H1 (cell line): ENCODE data around the gene RGL1. TPM values are rescaled to one million over a fixed set of nuclear protein-coding genes. Genes with fewer than 3 reads are reported as not detected.

Source experiments
- CTCF ChIA-PET: fragments of 300-600 bp; sonication (Branson Sonifier 250); formaldehyde crosslinking; loops from one replicate; lab custom pipeline; 2021; ENCODE audit not compliant: partially characterized antibody; lab: Charles Lee
- POLR2A ChIA-PET: fragments of 300-600 bp; sonication (Branson Sonifier 250); formaldehyde crosslinking; loops from one replicate; lab custom pipeline; 2021; ENCODE audit warnings: inconsistent platforms; ENCODE audit not compliant: partially characterized antibody; lab: Charles Lee
- DNase-seq, 2 experiments: peaks; one replicate each; pipeline versions ENCODE4 v3.0.0 to v3.0.0-alpha.2; 2010 to 2022; ENCODE audit warnings: low spot score in 2 of 2, low read depth in 1 of 2, mixed read lengths in 1 of 2
- FAIRE-seq: peaks from 2 replicates; lab custom pipeline; 2011; peaks lifted over from hg19 to GRCh38; lab: Jason Lieb, UNC
- H2AFZ ChIP-seq: 2 replicates; pipeline ENCODE4 v1.8.1; 2012; ENCODE audit warnings: low read length, inconsistent platforms
- H2AK5ac ChIP-seq: 2 replicates; pipeline ENCODE4 v1.6.1; 2013; ENCODE audit warnings: low read depth, low read length
- H2BK120ac ChIP-seq: replicated peaks from 2 replicates; pipeline ENCODE3; 2013; ENCODE audit warnings: low read depth, low read length, inconsistent platforms
- H2BK12ac ChIP-seq: 2 replicates; pipeline ENCODE4 v1.6.1; 2013; ENCODE audit warnings: low read depth, low read length
- H2BK15ac ChIP-seq: 2 replicates; pipeline ENCODE4 v1.6.1; 2013; ENCODE audit warnings: low read length
- H2BK20ac ChIP-seq: 2 replicates; pipeline ENCODE4 v1.6.1; 2013; ENCODE audit warnings: low read length
- H2BK5ac ChIP-seq: 2 replicates; pipeline ENCODE4 v1.6.1; 2013; ENCODE audit warnings: low read depth, low read length
- H3K14ac ChIP-seq: 2 replicates; pipeline ENCODE4 v1.6.1; 2013; ENCODE audit warnings: inconsistent platforms; ENCODE audit not compliant: insufficient read length
- H3K18ac ChIP-seq: 2 replicates; pipeline ENCODE4 v1.6.1; 2013; ENCODE audit warnings: low read length; ENCODE audit errors: extremely low read depth
- H3K23ac ChIP-seq: 2 replicates; pipeline ENCODE4 v1.6.1; 2013; ENCODE audit warnings: inconsistent platforms; ENCODE audit not compliant: insufficient read length
- H3K23me2 ChIP-seq: 2 replicates; pipeline ENCODE4 v1.6.1; 2013; ENCODE audit warnings: low read depth, low read length
- H3K27ac ChIP-seq: 2 replicates; pipeline ENCODE4 v1.6.1; 2011; ENCODE audit warnings: low read depth, low read length, inconsistent platforms
- H3K27me3 ChIP-seq, 4 experiments: replicated peaks in 1 of 4; 1 replicate in 1 of 4; 2 replicates in 3 of 4; pipeline versions ENCODE4 v1.6.1 to v1.8.1; 2011 to 2013; ENCODE audit warnings: low read length in 3 of 4, mild to moderate bottlenecking in 3 of 4, inconsistent platforms in 2 of 4, mixed read lengths in 2 of 4, moderate library complexity in 1 of 4; ENCODE audit not compliant: control insufficient read depth in 3 of 4, insufficient read depth in 3 of 4; ENCODE audit errors: extremely low read depth in 1 of 4
- H3K36me3 ChIP-seq, 4 experiments: 2 replicates each; pipeline versions ENCODE4 v1.6.1 to v1.8.1; 2011 to 2013; ENCODE audit warnings: mild to moderate bottlenecking in 4 of 4, low read length in 3 of 4, moderate library complexity in 2 of 4, control low read depth in 1 of 4, inconsistent platforms in 1 of 4; ENCODE audit not compliant: insufficient read depth in 4 of 4, control insufficient read depth in 2 of 4
- H3K4ac ChIP-seq: replicated peaks from 2 replicates; pipeline ENCODE3; 2013; ENCODE audit warnings: low read length, low read depth, mixed read lengths, inconsistent platforms; ENCODE audit not compliant: insufficient read length
- H3K4me1 ChIP-seq, 4 experiments: replicated peaks in 1 of 4; 1 replicate in 1 of 4; 2 replicates in 3 of 4; pipeline versions ENCODE4 v1.6.1 to v1.8.1; 2011 to 2013; ENCODE audit warnings: low read length in 3 of 4, inconsistent platforms in 2 of 4, mixed read lengths in 1 of 4; ENCODE audit not compliant: insufficient read depth in 4 of 4, control insufficient read depth in 3 of 4
- H3K4me2 ChIP-seq, 2 experiments: 2 replicates each; pipeline versions ENCODE4 v1.6.1 to v1.8.1; 2011 to 2013; ENCODE audit warnings: low read depth in 2 of 2, low read length in 2 of 2, control low read depth in 1 of 2, inconsistent platforms in 1 of 2, mild to moderate bottlenecking in 1 of 2; ENCODE audit not compliant: insufficient read depth in 1 of 2
- H3K4me3 ChIP-seq, 4 experiments: fragments of 200-600, 300-600 bp in 1 of 4; sonication (generic), shearing (Covaris generic), sonication (Bioruptor Twin) in 1 of 4; 2 replicates each; pipeline versions ENCODE4 v1.5.1 to v1.8.1; 2011 to 2016; ENCODE audit warnings: low read length in 4 of 4, low read depth in 3 of 4, control low read depth in 2 of 4, inconsistent platforms in 2 of 4, mild to moderate bottlenecking in 2 of 4, mixed read lengths in 1 of 4, moderate library complexity in 1 of 4; ENCODE audit not compliant: insufficient read depth in 2 of 4; ENCODE audit errors: extremely low read depth in 1 of 4
- H3K56ac ChIP-seq: replicated peaks from 2 replicates; pipeline ENCODE3; 2013; ENCODE audit warnings: low read depth, mild to moderate bottlenecking, mixed read lengths, low read length, inconsistent platforms; ENCODE audit not compliant: insufficient read length
- H3K79me1 ChIP-seq: 2 replicates; pipeline ENCODE4 v1.6.1; 2013; ENCODE audit warnings: low read depth, low read length, control low read depth
- H3K79me2 ChIP-seq, 2 experiments: 2 replicates each; pipeline versions ENCODE4 v1.6.1 to v1.8.1; 2012 to 2013; ENCODE audit warnings: low read length in 2 of 2, mild to moderate bottlenecking in 2 of 2, inconsistent platforms in 1 of 2; ENCODE audit not compliant: insufficient read depth in 2 of 2, control insufficient read depth in 1 of 2
- H3K9ac ChIP-seq, 4 experiments: replicated peaks in 1 of 4; 1 replicate in 1 of 4; 2 replicates in 3 of 4; pipeline versions ENCODE4 v1.6.1 to v1.8.1; 2011 to 2013; ENCODE audit warnings: low read depth in 3 of 4, low read length in 3 of 4, control low read depth in 2 of 4, mild to moderate bottlenecking in 2 of 4, moderate library complexity in 2 of 4, inconsistent platforms in 1 of 4; ENCODE audit errors: extremely low read depth in 1 of 4
- H3K9me3 ChIP-seq, 2 experiments: 2 replicates each; pipeline versions ENCODE4 v1.6.1 to v1.8.1; 2012 to 2013; ENCODE audit warnings: mild to moderate bottlenecking in 2 of 2, moderate library complexity in 2 of 2, control low read depth in 1 of 2, inconsistent platforms in 1 of 2, low read depth in 1 of 2, low read length in 1 of 2, mixed read lengths in 1 of 2; ENCODE audit not compliant: insufficient read depth in 2 of 2
- H4K20me1 ChIP-seq, 2 experiments: replicated peaks in 1 of 2; 2 replicates each; pipeline versions ENCODE3 to v1.8.1; 2011 to 2013; ENCODE audit warnings: inconsistent platforms in 2 of 2, low read length in 2 of 2, mild to moderate bottlenecking in 1 of 2; ENCODE audit not compliant: insufficient read depth in 2 of 2, control insufficient read depth in 1 of 2
- H4K5ac ChIP-seq: 2 replicates; pipeline ENCODE4 v1.6.1; 2013; ENCODE audit warnings: low read length, low read depth, mixed read lengths, inconsistent platforms; ENCODE audit not compliant: insufficient read length
- H4K8ac ChIP-seq: 2 replicates; pipeline ENCODE4 v1.8.0; 2013; ENCODE audit warnings: mild to moderate bottlenecking, moderate library complexity, low read length, inconsistent platforms; ENCODE audit not compliant: insufficient read depth; ENCODE audit errors: extremely low read depth
- H4K91ac ChIP-seq: replicated peaks from 2 replicates; pipeline ENCODE3; 2013; ENCODE audit warnings: low read length, mixed read lengths, inconsistent platforms; ENCODE audit not compliant: insufficient read length
- JUN ChIP-seq: IDR thresholded peaks from 2 replicates; pipeline ENCODE4 v1.6.1; 2011; ENCODE audit warnings: low read depth, mild to moderate bottlenecking, improper control_type of control experiment, low read length
- RFX5 ChIP-seq: IDR thresholded peaks from 2 replicates; pipeline ENCODE4 v1.6.1; 2011; ENCODE audit warnings: low read depth, low read length, improper control_type of control experiment, borderline replicate concordance
- WGBS, 2 experiments: shearing (Covaris generic) in 1 of 2; methylation state at CpG; one replicate each; pipeline versions ENCODE4 v1.1.6 to v1.1.7; 2013 to 2015; ENCODE audit warnings: low lambda C conversion rate in 2 of 2, mixed read lengths in 2 of 2, inconsistent platforms in 1 of 2, low coverage in 1 of 2, missing lambda C conversion rate in 1 of 2; ENCODE audit not compliant: insufficient replicate concordance in 2 of 2, insufficient coverage in 1 of 2, insufficient read length in 1 of 2; ENCODE audit errors: extremely low coverage in 1 of 2, missing lambda C conversion rate in 1 of 2; 5-methylcytosine and 5-hydroxymethylcytosine counted together
- polyA plus RNA-seq, 7 experiments: library from polyadenylated mRNA; depleted of rRNA in 3 of 7; stranded (reverse) in 5 of 7; unstranded in 2 of 7; fragments of >200 nt in 5 of 7; fragments of 200-250 nt in 2 of 7; gene quantifications; 1 replicate in 5 of 7; 2 replicates in 1 of 7; 4 replicates in 1 of 7; pipeline versions ENCODE4 v1.2.1 to v1.2.3, GENCODE V29; 2011 to 2013; ENCODE audit warnings: missing spikeins in 2 of 7, mixed read lengths in 2 of 7
- total RNA-seq: library from RNA; stranded (reverse); fragmentation: NEBNext Ultra II Directional; extraction: Animal tissue kit (Norgen Biotek cat#: 25700); gene quantifications from 2 replicates; pipeline ENCODE4 v1.2.1, GENCODE V29; 2021

The RGL1 gene
- total and polyA plus RNA-seq, 2 of the 8 experiments (the other 6 are each of a cell fraction or from before 2014, with no cell fraction given): 0.98 to 2.4 TPM

DNA sequence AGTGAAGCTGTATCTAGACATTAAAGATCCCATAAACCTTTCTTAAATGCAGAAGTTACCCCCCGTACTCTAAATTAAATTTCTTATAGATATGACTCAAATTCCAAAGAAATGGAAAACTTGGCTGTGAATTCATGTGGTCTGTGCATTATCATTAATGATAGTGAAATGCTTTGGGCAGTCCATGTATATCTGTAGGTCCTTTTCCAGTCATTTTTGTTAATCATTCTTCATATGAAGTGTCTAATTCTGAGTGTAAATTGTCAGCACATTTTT lies 89.3 kb downstream of the RGL1 start:
- H3K36me3 ChIP-seq: no peaks in the 10 kb centered on the region
- no peaks in the 10 kb centered on the region for H3K79me1 ChIP-seq
- H3K9ac ChIP-seq: no peak overlapping the region
- no peak overlapping the region for H4K91ac ChIP-seq
- CTCF ChIA-PET: interaction anchor here (1.3 to 2.3 kb wide), 2 partner anchors 10 to 22 kb away, joined by 4 to 13 read pairs; no protein-coding TSS in a partner anchor
- no peak overlapping the region for H2BK15ac ChIP-seq
- no peak overlapping the region for H3K27ac ChIP-seq
- H2BK5ac ChIP-seq: no peak overlapping the region
- no peak overlapping the region for H3K4me2 ChIP-seq
- no peak overlapping the region for H2BK20ac ChIP-seq
- FAIRE-seq (no peak), DNase-seq (no peak)
- no peak overlapping the region for H2AFZ ChIP-seq
- H3K23me2 ChIP-seq: no peaks in the 10 kb centered on the region
- H3K18ac ChIP-seq: no peak overlapping the region
- H3K4me1 ChIP-seq: no peaks in the 10 kb centered on the region
- H3K9me3 ChIP-seq: no peaks in the 10 kb centered on the region
- no peak overlapping the region for H3K14ac ChIP-seq
- no peak overlapping the region for H3K56ac ChIP-seq
- no peak overlapping the region for H2BK12ac ChIP-seq
- no peaks in the 10 kb centered on the region; a peak in 1 of 4 replicates for H3K79me2 ChIP-seq
- H3K27me3 ChIP-seq: no peaks in the 10 kb centered on the region
- no peak overlapping the region for H3K4ac ChIP-seq
- H2BK120ac ChIP-seq: no peak overlapping the region
- POLR2A ChIA-PET: no interaction called here
- H3K23ac ChIP-seq: no peak overlapping the region
- H2AK5ac ChIP-seq: no peak overlapping the region
- H4K5ac ChIP-seq: no peak overlapping the region
- no peaks in the 10 kb centered on the region for H4K20me1 ChIP-seq
- no peak overlapping the region for H4K8ac ChIP-seq
- WGBS, 2 experiments: 86% methylated on average over 1 of the region's 1 CpG; no CpG with 5 or more reads in 1 of the 2 experiments
- H3K4me3 ChIP-seq: no peak overlapping the region
- TF ChIP-seq RFX5: no peak
- TF ChIP-seq JUN: no peak
